A204.1 (cell line): ENCODE measurements around the gene SNAP47.

Source experiments
- FAIRE-seq: peaks from 2 replicates; lab custom pipeline; 2012; peaks lifted over from hg19 to GRCh38; lab: Jason Lieb, UNC

Gene SNAP47

GRCh38 chr1:227768640-227769039 is 33.4 kb downstream of the SNAP47 start:
- FAIRE-seq, result no peak

- no peak for FAIRE-seq
Measured at GRCh38 chr1:227769047-227769935, 34.1 kb downstream of the SNAP47 start.

GRCh38 chr1:227769936-227770494 is 34.8 kb downstream of the SNAP47 start:
- no peak for FAIRE-seq

GRCh38 chr1:227770812-227771211 is 35.6 kb downstream of the SNAP47 start:
- no peak for FAIRE-seq

- no peak for FAIRE-seq
Measured at GRCh38 chr1:227771326-227771725, 36.1 kb downstream of the SNAP47 start.

GRCh38 chr1:227771771-227772170 is 36.5 kb downstream of the SNAP47 start:
- FAIRE-seq, result no peak

GRCh38 chr1:227773558-227773957 is 38.3 kb downstream of the SNAP47 start:
- no peak for FAIRE-seq

GRCh38 chr1:227774051-227774731 is 39.0 kb downstream of the SNAP47 start:
- FAIRE-seq, result no peak

- FAIRE-seq, result no peak
Measured at GRCh38 chr1:227774821-227775661, 39.8 kb downstream of the SNAP47 start.

GRCh38 chr1:227775841-227776240 is 40.6 kb downstream of the SNAP47 start:
- FAIRE-seq, result no peak

GRCh38 chr1:227776331-227776771 is 41.1 kb downstream of the SNAP47 start:
- FAIRE-seq, result no peak

GRCh38 chr1:227777156-227777555 is 41.9 kb downstream of the SNAP47 start:
- FAIRE-seq, result no peak

GRCh38 chr1:227777646-227778045 is 42.4 kb downstream of the SNAP47 start:
- FAIRE-seq, result no peak

- FAIRE-seq, result no peak
Measured at GRCh38 chr1:227778401-227778947, 43.2 kb downstream of the SNAP47 start.

- no peak for FAIRE-seq
Measured at GRCh38 chr1:227779021-227779441, 43.8 kb downstream of the SNAP47 start.

- no peak for FAIRE-seq
Measured at GRCh38 chr1:227779685-227780084, 44.5 kb downstream of the SNAP47 start.

- no peak for FAIRE-seq
Measured at GRCh38 chr1:227780101-227781044, 45.1 kb downstream of the SNAP47 start.

GRCh38 chr1:227781314-227781930 is 46.2 kb downstream of the SNAP47 start:
- FAIRE-seq, result no peak

- no peak for FAIRE-seq
Measured at GRCh38 chr1:227782226-227782625, 47.0 kb downstream of the SNAP47 start.

GRCh38 chr1:227785094-227785804 is 50.0 kb downstream of the SNAP47 start:
- no peak for FAIRE-seq
